HCT116 (cell line): ENCODE data around the gene TAS2R5. TPM values are rescaled to one million over a fixed set of nuclear protein-coding genes. Genes with fewer than 3 reads are reported as not detected.

ENCODE experiments used
- ATAC-seq: fragments of 200-7000 bp; cut with Tn5 transposase; 2 replicates; pipeline ENCODE4 v1.9.1; 2020; ENCODE audit warnings: mild to moderate bottlenecking, moderate library complexity
- BruUV-seq: library from RNA; stranded (reverse); fragments of 400-500 nt; replicated peaks from 2 replicates; lab custom pipeline; 2021; lab: Mats Ljungman, UMichigan
- CTCF ChIA-PET: fragments of 300-600 bp; sonication (Branson Sonifier 250); formaldehyde crosslinking; loops from one replicate; lab custom pipeline; 2021; ENCODE audit warnings: antibody characterized with exemption; lab: Charles Lee
- POLR2A ChIA-PET: fragments of 300-600, 350-600 bp; sonication (Branson Sonifier 250); formaldehyde crosslinking; loops from one replicate; lab custom pipeline; 2021; ENCODE audit warnings: antibody characterized with exemption; lab: Charles Lee
- RAD21 ChIA-PET, 2 experiments: fragments of 300-600 bp; sonication (Branson Sonifier 250); formaldehyde crosslinking; loops; one replicate each; lab custom pipeline; 2023; ENCODE audit warnings: low total read pairs in 2 of 2; ENCODE audit not compliant: uncharacterized antibody in 2 of 2, unreplicated experiment in 2 of 2, low non-redundant PET in 1 of 2; lab: Charles Lee
- DNase-seq: peaks from one replicate; pipeline ENCODE4 v3.0.0-alpha.2; 2010; ENCODE audit warnings: low read depth, low spot score
- H2AFZ ChIP-seq: fragments of 200-600 bp; shearing (Covaris generic), sonication (generic); 2 replicates; pipeline ENCODE4 v1.6.1; 2017; ENCODE audit warnings: low read depth, mixed run types, mixed read lengths, antibody characterized with exemption, low read length; ENCODE audit not compliant: poor library complexity, severe bottlenecking
- H3K27ac ChIP-seq: 2 replicates; pipeline ENCODE4 v1.5.1; 2012; ENCODE audit warnings: low read depth, low read length
- H3K27me3 ChIP-seq: fragments of 200-600 bp; sonication (generic); 2 replicates; pipeline ENCODE4 v1.6.1; 2016; ENCODE audit warnings: mixed run types, low read length, mixed read lengths; ENCODE audit not compliant: insufficient read depth
- H3K36me3 ChIP-seq, 2 experiments: fragments of 200-500 bp in 1 of 2; fragments of 200-600 bp in 1 of 2; sonication (Bioruptor generic) in 1 of 2; sonication (generic) in 1 of 2; 2 replicates each; pipeline versions ENCODE4 v1.5.1 to v1.6.1; 2014 to 2016; ENCODE audit warnings: low read length in 2 of 2, inconsistent platforms in 1 of 2, mixed read lengths in 1 of 2, mixed run types in 1 of 2; ENCODE audit not compliant: insufficient read depth in 2 of 2, control insufficient read depth in 1 of 2
- H3K4me1 ChIP-seq, 2 experiments: fragments of 200-600 bp in 1 of 2; sonication (generic) in 1 of 2; 2 replicates each; pipeline versions ENCODE4 v1.5.1 to v1.6.1; 2012 to 2017; ENCODE audit warnings: low read length in 2 of 2, inconsistent platforms in 1 of 2, mild to moderate bottlenecking in 1 of 2, mixed read lengths in 1 of 2, mixed run types in 1 of 2, moderate library complexity in 1 of 2; ENCODE audit not compliant: insufficient read depth in 2 of 2, control insufficient read depth in 1 of 2
- H3K4me2 ChIP-seq: fragments of 200-600 bp; sonication (generic); 2 replicates; pipeline ENCODE4 v1.6.1; 2017; ENCODE audit warnings: mixed run types, low read length, mixed read lengths
- H3K4me3 ChIP-seq, 2 experiments: fragments of 200-600 bp in 1 of 2; sonication (generic) in 1 of 2; replicated peaks in 1 of 2; 2 replicates each; pipeline ENCODE4 v1.5.1; 2011 to 2016; ENCODE audit warnings: low read length in 2 of 2, control low read depth in 1 of 2, low read depth in 1 of 2, mild to moderate bottlenecking in 1 of 2, mixed read lengths in 1 of 2, mixed run types in 1 of 2
- H3K79me2 ChIP-seq: fragments of 200-600 bp; sonication (generic); 2 replicates; pipeline ENCODE4 v1.6.1; 2017; ENCODE audit warnings: mild to moderate bottlenecking, mixed run types, low read length, moderate library complexity, mixed read lengths; ENCODE audit not compliant: insufficient read depth
- H3K9ac ChIP-seq: fragments of 200-600 bp; sonication (generic); 2 replicates; pipeline ENCODE4 v1.6.1; 2016; ENCODE audit warnings: low read length, mixed read lengths
- H3K9me2 ChIP-seq: fragments of 200-600 bp; sonication (generic), shearing (Covaris generic); 2 replicates; pipeline ENCODE4 v1.6.1; 2017; ENCODE audit warnings: mixed run types, mild to moderate bottlenecking, moderate library complexity; ENCODE audit not compliant: insufficient read depth
- H3K9me3 ChIP-seq, 2 experiments: fragments of 200-500 bp in 1 of 2; fragments of 200-600 bp in 1 of 2; sonication (Bioruptor generic) in 1 of 2; sonication (generic) in 1 of 2; 2 replicates each; pipeline ENCODE4 v1.6.1; 2014 to 2017; ENCODE audit warnings: low read length in 2 of 2, mixed read lengths in 2 of 2, inconsistent platforms in 1 of 2, low read depth in 1 of 2, mild to moderate bottlenecking in 1 of 2, mixed run types in 1 of 2, moderate library complexity in 1 of 2; ENCODE audit not compliant: control insufficient read depth in 1 of 2, insufficient read depth in 1 of 2
- H4K20me1 ChIP-seq: fragments of 200-600 bp; sonication (generic), shearing (Covaris generic); 2 replicates; pipeline ENCODE4 v1.6.1; 2017; ENCODE audit warnings: mixed run types, mild to moderate bottlenecking, moderate library complexity; ENCODE audit not compliant: insufficient read depth
- CBX3 ChIP-seq: IDR thresholded peaks from 2 replicates; pipeline ENCODE4 v1.6.1; 2012; ENCODE audit warnings: low read depth
- CEBPB ChIP-seq: IDR thresholded peaks from 2 replicates; pipeline ENCODE4 v1.6.1; 2012; ENCODE audit warnings: low read depth
- EGR1 ChIP-seq: IDR thresholded peaks from 2 replicates; pipeline ENCODE4 v1.6.1; 2012; ENCODE audit warnings: low read depth
- ELF1 ChIP-seq: IDR thresholded peaks from 2 replicates; pipeline ENCODE4 v1.6.1; 2012; ENCODE audit warnings: low read depth, borderline replicate concordance
- EZH2 ChIP-seq: fragments of 200-600 bp; sonication (generic); IDR thresholded peaks from 2 replicates; pipeline ENCODE4 v1.6.1; 2017; ENCODE audit warnings: antibody characterized with exemption, mixed run types
- EZH2phosphoT487 ChIP-seq: fragments of 200-600 bp; IDR thresholded peaks from 2 replicates; pipeline ENCODE4 v1.6.1; 2018; ENCODE audit warnings: antibody characterized with exemption, borderline replicate concordance
- FOSL1 ChIP-seq: IDR thresholded peaks from 2 replicates; pipeline ENCODE4 v1.6.1; 2012; ENCODE audit warnings: low read depth
- JUND ChIP-seq: IDR thresholded peaks from 2 replicates; pipeline ENCODE4 v1.6.1; 2012
- POLR2A ChIP-seq: IDR thresholded peaks from 2 replicates; pipeline ENCODE4 v1.7.0; 2011; ENCODE audit warnings: borderline replicate concordance; ENCODE audit not compliant: insufficient read depth, insufficient read length; ENCODE audit errors: extremely low read depth
- POLR2AphosphoS5 ChIP-seq: IDR thresholded peaks from 2 replicates; pipeline ENCODE4 v1.6.1; 2011; ENCODE audit warnings: mild to moderate bottlenecking, low read depth, low read length, moderate library complexity
- RAD21 ChIP-seq: IDR thresholded peaks from 2 replicates; pipeline ENCODE4 v1.6.1; 2012; ENCODE audit warnings: low read depth, mild to moderate bottlenecking
- SP1 ChIP-seq: IDR thresholded peaks from 2 replicates; pipeline ENCODE4 v1.6.1; 2012; ENCODE audit warnings: low read depth
- SRF ChIP-seq: IDR thresholded peaks from 2 replicates; pipeline ENCODE4 v1.6.1; 2012; ENCODE audit warnings: low read depth
- YY1 ChIP-seq: IDR thresholded peaks from 2 replicates; pipeline ENCODE4 v1.6.1; 2011; ENCODE audit warnings: low read length, low read depth, moderate library complexity, mild to moderate bottlenecking; ENCODE audit not compliant: insufficient replicate concordance; ENCODE audit errors: extremely low read depth
- ZFX ChIP-seq: fragments of 450-650 bp; IDR thresholded peaks from 2 replicates; pipeline ENCODE4 v1.6.1; 2017
- intact Hi-C: fragments of 100-400 bp; cut with micrococcal nuclease; formaldehyde crosslinking; loops from 2 replicates; pipeline ENCODE4 v1.10.0; 2022
- total RNA-seq: library from RNA; stranded (reverse); gene quantifications from one replicate; pipeline ENCODE4 v1.2.1, GENCODE V29; 2021; ENCODE audit not compliant: unreplicated experiment
- TF ChIP-seq, protein P1 (sequence below), 3 experiments: fragments of 200-600 bp in 1 of 3; sonication (generic) in 1 of 3; IDR thresholded peaks in 2 of 3; conservative IDR thresholded peaks in 1 of 3; 2 replicates each; pipeline ENCODE4 v1.5.1; 2012 to 2017; ENCODE audit warnings: low read depth in 2 of 3, low read length in 2 of 3, antibody characterized with exemption in 1 of 3, borderline replicate concordance in 1 of 3, control low read depth in 1 of 3, mild to moderate bottlenecking in 1 of 3, mixed read lengths in 1 of 3, mixed run types in 1 of 3, moderate library complexity in 1 of 3; ENCODE audit not compliant: insufficient read depth in 1 of 3
- TF ChIP-seq, protein P2 (sequence below): IDR thresholded peaks from 2 replicates; pipeline ENCODE4 v1.6.1; 2011; ENCODE audit warnings: mild to moderate bottlenecking, low read length, moderate library complexity; ENCODE audit not compliant: insufficient replicate concordance; ENCODE audit errors: extremely low read depth
- TF ChIP-seq, protein P3 (sequence below): IDR thresholded peaks from 2 replicates; pipeline ENCODE4 v1.6.1; 2012
- TF ChIP-seq, protein P4 (sequence below): IDR thresholded peaks from 2 replicates; pipeline ENCODE4 v1.6.1; 2012

Gene TAS2R5
- total RNA-seq, 1 experiment from 2014 or later: 1.7 TPM

DNA sequence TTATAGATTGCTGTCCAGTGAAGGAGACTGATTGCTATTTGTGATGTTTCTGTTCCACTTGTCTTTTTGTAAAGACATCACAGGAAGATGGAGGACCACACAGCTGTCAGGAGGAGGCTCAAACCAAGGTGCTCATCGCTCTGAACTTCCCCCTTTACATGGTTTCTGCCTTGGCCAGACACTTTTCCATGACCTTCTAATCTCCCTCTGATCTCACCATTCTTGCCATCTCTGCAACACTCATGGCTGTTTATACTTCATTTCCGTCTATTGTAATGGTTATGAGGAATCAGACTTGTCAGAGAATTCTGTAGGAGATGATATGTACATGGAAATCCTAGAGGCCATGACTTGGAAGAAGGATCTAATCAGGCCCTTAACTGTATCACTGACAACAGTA, 1.7 kb upstream of the TAS2R5 start:
- H2AFZ ChIP-seq: no peak overlapping the region
- H4K20me1 ChIP-seq: no peaks in the 10 kb centered on the region
- no peaks in the 10 kb centered on the region for H3K27me3 ChIP-seq
- H3K4me2 ChIP-seq: no peak overlapping the region
- TF ChIP-seq CBX3: no peak
- no peak for TF ChIP-seq YY1
- no peak for TF ChIP-seq EGR1
- TF ChIP-seq, protein P1, sequence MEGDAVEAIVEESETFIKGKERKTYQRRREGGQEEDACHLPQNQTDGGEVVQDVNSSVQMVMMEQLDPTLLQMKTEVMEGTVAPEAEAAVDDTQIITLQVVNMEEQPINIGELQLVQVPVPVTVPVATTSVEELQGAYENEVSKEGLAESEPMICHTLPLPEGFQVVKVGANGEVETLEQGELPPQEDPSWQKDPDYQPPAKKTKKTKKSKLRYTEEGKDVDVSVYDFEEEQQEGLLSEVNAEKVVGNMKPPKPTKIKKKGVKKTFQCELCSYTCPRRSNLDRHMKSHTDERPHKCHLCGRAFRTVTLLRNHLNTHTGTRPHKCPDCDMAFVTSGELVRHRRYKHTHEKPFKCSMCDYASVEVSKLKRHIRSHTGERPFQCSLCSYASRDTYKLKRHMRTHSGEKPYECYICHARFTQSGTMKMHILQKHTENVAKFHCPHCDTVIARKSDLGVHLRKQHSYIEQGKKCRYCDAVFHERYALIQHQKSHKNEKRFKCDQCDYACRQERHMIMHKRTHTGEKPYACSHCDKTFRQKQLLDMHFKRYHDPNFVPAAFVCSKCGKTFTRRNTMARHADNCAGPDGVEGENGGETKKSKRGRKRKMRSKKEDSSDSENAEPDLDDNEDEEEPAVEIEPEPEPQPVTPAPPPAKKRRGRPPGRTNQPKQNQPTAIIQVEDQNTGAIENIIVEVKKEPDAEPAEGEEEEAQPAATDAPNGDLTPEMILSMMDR (IDR thresholded peaks at IDR 0.05 in 2 of 3, conservative IDR thresholded peaks at IDR 0.05 in 1 of 3; ENCODE audit: borderline replicate concordance in 1 of 3, insufficient read depth in 1 of 3, low read depth in 2 of 3, low read length in 2 of 3): no peak
- TF ChIP-seq, protein P2, sequence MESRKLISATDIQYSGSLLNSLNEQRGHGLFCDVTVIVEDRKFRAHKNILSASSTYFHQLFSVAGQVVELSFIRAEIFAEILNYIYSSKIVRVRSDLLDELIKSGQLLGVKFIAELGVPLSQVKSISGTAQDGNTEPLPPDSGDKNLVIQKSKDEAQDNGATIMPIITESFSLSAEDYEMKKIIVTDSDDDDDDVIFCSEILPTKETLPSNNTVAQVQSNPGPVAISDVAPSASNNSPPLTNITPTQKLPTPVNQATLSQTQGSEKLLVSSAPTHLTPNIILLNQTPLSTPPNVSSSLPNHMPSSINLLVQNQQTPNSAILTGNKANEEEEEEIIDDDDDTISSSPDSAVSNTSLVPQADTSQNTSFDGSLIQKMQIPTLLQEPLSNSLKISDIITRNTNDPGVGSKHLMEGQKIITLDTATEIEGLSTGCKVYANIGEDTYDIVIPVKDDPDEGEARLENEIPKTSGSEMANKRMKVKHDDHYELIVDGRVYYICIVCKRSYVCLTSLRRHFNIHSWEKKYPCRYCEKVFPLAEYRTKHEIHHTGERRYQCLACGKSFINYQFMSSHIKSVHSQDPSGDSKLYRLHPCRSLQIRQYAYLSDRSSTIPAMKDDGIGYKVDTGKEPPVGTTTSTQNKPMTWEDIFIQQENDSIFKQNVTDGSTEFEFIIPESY: no peak
- no peak for TF ChIP-seq FOSL1
- no peak for TF ChIP-seq JUND
- TF ChIP-seq ELF1: no peak
- no peak for TF ChIP-seq POLR2A
- TF ChIP-seq SRF: no peak
- no peak for TF ChIP-seq POLR2AphosphoS5
- no peak for TF ChIP-seq EZH2
- TF ChIP-seq ZFX: no peak
- no peak for TF ChIP-seq SP1
- TF ChIP-seq, protein P3, sequence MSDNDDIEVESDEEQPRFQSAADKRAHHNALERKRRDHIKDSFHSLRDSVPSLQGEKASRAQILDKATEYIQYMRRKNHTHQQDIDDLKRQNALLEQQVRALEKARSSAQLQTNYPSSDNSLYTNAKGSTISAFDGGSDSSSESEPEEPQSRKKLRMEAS: no peak
- TF ChIP-seq RAD21: no peak
- no peak for TF ChIP-seq EZH2phosphoT487
- TF ChIP-seq, protein P4, sequence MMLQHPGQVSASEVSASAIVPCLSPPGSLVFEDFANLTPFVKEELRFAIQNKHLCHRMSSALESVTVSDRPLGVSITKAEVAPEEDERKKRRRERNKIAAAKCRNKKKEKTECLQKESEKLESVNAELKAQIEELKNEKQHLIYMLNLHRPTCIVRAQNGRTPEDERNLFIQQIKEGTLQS: no peak
- TF ChIP-seq CEBPB: no peak
- no TSS peak for BruUV-seq
- ChIA-PET POLR2A (no interaction called here), RAD21 (no interaction called here), CTCF (no interaction called here)
- intact Hi-C loops: loop anchor here (5.0 kb wide), 1 partner anchor 136 kb away; no protein-coding TSS in a partner anchor
- no peaks in the 10 kb centered on the region for H3K79me2 ChIP-seq
- ATAC-seq: no peak
- no peak for DNase-seq
- no peaks in the 10 kb centered on the region for H3K9me3 ChIP-seq
- no peak overlapping the region for H3K4me3 ChIP-seq
- no peak overlapping the region for H3K9ac ChIP-seq
- no peaks in the 10 kb centered on the region for H3K9me2 ChIP-seq
- H3K4me1 ChIP-seq: no peaks in the 10 kb centered on the region
- 0 out of 4 replicates have a peak, but pooled peaks cover 2 to 3% of the 10 kb centered on the region in 2 experiments for H3K36me3 ChIP-seq
- H3K27ac ChIP-seq: no peak overlapping the region
